ENCODE data around the gene ZSCAN21. TPM values are rescaled to one million over a fixed set of nuclear protein-coding genes. Genes with fewer than 3 reads are reported as not detected.

Gene ZSCAN21
- total and polyA plus RNA-seq, 2 of the 4 experiments (the other 2 are of a cell fraction) = 11.5 to 13.3 TPM

- in situ Hi-C loops (cut with MboI; ENCODE audit: low sequenced_read_pairs) (no loop called here), dilution Hi-C loops (cut with HindIII; ENCODE audit: low sequenced_read_pairs, unreplicated experiment) (no loop called here), intact Hi-C loops (cut with micrococcal nuclease) (no loop called here)
- Histone ChIP-seq H3K18ac (ENCODE audit: low read depth, low read length) (no peak overlapping the region), H4K5ac (ENCODE audit: low read depth, low read length) (no peak overlapping the region), H3K79me1 (ENCODE audit: low read depth in 1 of 2, low read length in 2 of 2) (peaks cover 6 to 19% of the 10 kb centered on the region in 2 experiments), H4K20me1 (ENCODE audit: insufficient read depth, low read length) (peaks cover 3% of the 10 kb centered on the region; the same call in 1 of the 2 replicates), H3K27ac (ENCODE audit: insufficient read depth, low read length) (no peak overlapping the region), H3K9me3 (ENCODE audit: control insufficient read depth, insufficient read depth, low read length) (no peaks in the 10 kb centered on the region), H3K4me1 (ENCODE audit: control insufficient read depth, insufficient read depth, low read length) (peaks cover 8% of the 10 kb centered on the region), H2BK20ac (ENCODE audit: low read depth, low read length) (no peak overlapping the region), H3K9ac (ENCODE audit: low read depth, low read length) (no peak overlapping the region), H4K8ac (ENCODE audit: low read depth in 2 of 2, low read length in 2 of 2) (no peak overlapping the region), H3K56ac (ENCODE audit: extremely low read depth, insufficient read depth, low read length) (no peak overlapping the region), H3K9me1 (ENCODE audit: insufficient read depth, low read length) (peaks cover 5% of the 10 kb centered on the region; the same call in 1 of the 2 replicates), H2AK5ac (ENCODE audit: low read depth, low read length) (no peak overlapping the region), H3K14ac (replicated peaks; ENCODE audit: low read depth, low read length) (no peak overlapping the region), H4K91ac (ENCODE audit: insufficient read depth, low read depth, low read length) (no peak overlapping the region), H2BK120ac (ENCODE audit: low read depth, low read length) (no peak overlapping the region), H2BK5ac (ENCODE audit: low read depth, low read length, poor library complexity, severe bottlenecking) (no peak overlapping the region), H3K4ac (ENCODE audit: low read depth, low read length) (no peak overlapping the region), H3K36me3 (ENCODE audit: control insufficient read depth, insufficient read depth, low read length) (peaks cover 58% of the 10 kb centered on the region), H2AK9ac (replicated peaks; ENCODE audit: low read depth, low read length, poor library complexity) (no peak overlapping the region), H2BK15ac (ENCODE audit: low read depth, low read length) (no peak overlapping the region), H2AFZ (replicated peaks; ENCODE audit: low read length, poor library complexity) (no peak overlapping the region), H3K27me3 (ENCODE audit: control insufficient read depth, insufficient read depth, low read length) (no peaks in the 10 kb centered on the region), H3K4me3 (ENCODE audit: insufficient read depth, low read depth, low read length) (no peak overlapping the region), H3K4me2 (ENCODE audit: low read depth, low read length) (no peak overlapping the region), H3K23ac (ENCODE audit: low read depth, low read length) (no peak overlapping the region)
- CTCF ChIA-PET = no interaction called here
- DNase-seq (no peak), ATAC-seq (ENCODE audit: low read depth) (no peak)
- POLR2A ChIA-PET (ENCODE audit: unreplicated experiment) = no interaction called here
- WGBS, 2 experiments (ENCODE audit: extremely low coverage in 2 of 2, insufficient read length in 1 of 2) = 90% methylated on average over 4 of the region's 17 CpGs; no CpG with 5 or more reads in 1 of the 2 experiments
- TF ChIP-seq BHLHE40 (IDR thresholded peaks at IDR 0.05; ENCODE audit: low read depth, low read length) (no peak), MXI1 (IDR thresholded peaks at IDR 0.05; ENCODE audit: borderline replicate concordance, low read depth, low read length) (no peak), ELK1 (IDR thresholded peaks at IDR 0.05; ENCODE audit: borderline replicate concordance, low read depth, low read length) (no peak), CHD1 (IDR thresholded peaks at IDR 0.05; ENCODE audit: low read depth, low read length) (no peak), CEBPB (IDR thresholded peaks at IDR 0.05; ENCODE audit: low read depth, low read length) (no peak), MAFK (IDR thresholded peaks at IDR 0.05; ENCODE audit: low read depth, low read length) (no peak), NFE2L2 (IDR thresholded peaks at IDR 0.05; ENCODE audit: low read depth, low read length) (no peak)
- no TSS peak for BruUV-seq (replicated peaks)
These were observed 57.1 kb downstream of the ZSCAN21 start for GRCh38 chr7:100106633-100107032.

Measured in IMR-90 (cell line).